HepG2 (cell line): ENCODE results near the gene ANKRD10.

Source experiments
- CHD4 ChIP-seq: fragments of 200-600 bp; sonication (generic); IDR thresholded peaks from 2 replicates; pipeline ENCODE4 v1.7.0; 2017; ENCODE audit warnings: mild to moderate bottlenecking, low read length, borderline replicate concordance
- CTCF ChIP-seq: sonication (generic); formaldehyde crosslinking; IDR thresholded peaks from 2 replicates; pipeline ENCODE4 v1.5.0; 2020; ENCODE audit warnings: mild to moderate bottlenecking, missing genetic modification reagents, moderate library complexity
- HOXA3 ChIP-seq: sonication (generic); formaldehyde crosslinking; IDR thresholded peaks from 2 replicates; pipeline ENCODE4 v1.5.0; 2020; ENCODE audit warnings: missing genetic modification reagents
- JUN ChIP-seq: sonication (generic); formaldehyde crosslinking; IDR thresholded peaks from 2 replicates; pipeline ENCODE4 v1.4.0; 2020; ENCODE audit warnings: mild to moderate bottlenecking, missing genetic modification reagents
- JUNB ChIP-seq: sonication (generic); formaldehyde crosslinking; IDR thresholded peaks from 2 replicates; pipeline ENCODE4 v1.8.0; 2022; ENCODE audit warnings: missing genetic modification reagents, mild to moderate bottlenecking, borderline replicate concordance
- NFE2 ChIP-seq: sonication (generic); formaldehyde crosslinking; IDR thresholded peaks from 2 replicates; pipeline ENCODE4 v1.4.0; 2020; ENCODE audit warnings: missing genetic modification reagents
- NR2F6 ChIP-seq, 2 experiments: IDR thresholded peaks; 2 replicates each; pipeline ENCODE4 v1.6.1; 2016; ENCODE audit warnings: antibody characterized with exemption in 1 of 2, mild to moderate bottlenecking in 1 of 2
- PCBP2 ChIP-seq: fragments of 200-400 bp; formaldehyde crosslinking; optimal IDR thresholded peaks from 2 replicates; pipeline ENCODE3; 2018; ENCODE audit warnings: low read length, low read depth; ENCODE audit not compliant: poor library complexity, severe bottlenecking
- POLR2A ChIP-seq, 2 experiments: IDR thresholded peaks; 2 replicates each; pipeline ENCODE4 v1.6.1; 2011; ENCODE audit warnings: low read depth in 2 of 2, low read length in 2 of 2, mild to moderate bottlenecking in 1 of 2, moderate library complexity in 1 of 2; ENCODE audit not compliant: insufficient read depth in 1 of 2
- RAD21 ChIP-seq: fragments of 450-650 bp; formaldehyde crosslinking; IDR thresholded peaks from 2 replicates; pipeline ENCODE4 v1.5.0; 2020; ENCODE audit warnings: mild to moderate bottlenecking
- SRF ChIP-seq: IDR thresholded peaks from 2 replicates; pipeline ENCODE4 v1.6.1; 2011; ENCODE audit warnings: mild to moderate bottlenecking, low read depth, low read length, moderate library complexity
- TAF1 ChIP-seq: sonication (generic); formaldehyde crosslinking; IDR thresholded peaks from 2 replicates; pipeline ENCODE4 v1.4.0; 2020; ENCODE audit warnings: missing genetic modification reagents
- TBL1XR1 ChIP-seq: fragments of 150-350 bp; IDR thresholded peaks from 2 replicates; pipeline ENCODE4 v1.6.1; 2014; ENCODE audit warnings: borderline replicate concordance, low read length; ENCODE audit not compliant: partially characterized antibody
- ZNF883 ChIP-seq: sonication (generic); formaldehyde crosslinking; IDR thresholded peaks from 2 replicates; pipeline ENCODE4 v1.5.1; 2020; ENCODE audit warnings: mild to moderate bottlenecking, missing genetic modification reagents; ENCODE audit errors: not compliant biosample characterization

- TF ChIP-seq CTCF (CRISPR knock-in tag) (peak; percentile 85), HOXA3 (no peak), NR2F6 (IDR thresholded peaks at IDR 0.05) (no peak), NR2F6 (CRISPR knock-in tag; IDR thresholded peaks at IDR 0.05) (no peak), NFE2 (CRISPR knock-in tag) (no peak), JUNB (no peak), RAD21 (CRISPR knock-in tag) (peak; percentile 71), TAF1 (CRISPR knock-in tag) (no peak), JUN (no peak), SRF (no peak), TBL1XR1 (no peak), ZNF883 (no peak), POLR2A (IDR thresholded peaks at IDR 0.05; ENCODE audit: insufficient read depth in 1 of 2, low read depth in 2 of 2, low read length in 2 of 2) (no peak), PCBP2 (no peak), CHD4 (no peak)
Measured at GRCh38 chr13:110944121-110944967, 29.5 kb upstream of the ANKRD10 start.
